Skeletal muscle satellite cell (primary cell): ENCODE measurements around the gene CACFD1.

Source experiments
- H3K27me3 ChIP-seq: 2 replicates; pipeline ENCODE4 v1.7.0; 2013; ENCODE audit warnings: low read length; ENCODE audit not compliant: control insufficient read depth, insufficient read depth
- H3K36me3 ChIP-seq: 2 replicates; pipeline ENCODE4 v1.7.0; 2013; ENCODE audit warnings: mild to moderate bottlenecking, control low read depth, low read length; ENCODE audit not compliant: insufficient read depth
- H3K4me1 ChIP-seq: 2 replicates; pipeline ENCODE4 v1.7.0; 2013; ENCODE audit warnings: low read length; ENCODE audit not compliant: control insufficient read depth, insufficient read depth
- H3K4me2 ChIP-seq: 2 replicates; pipeline ENCODE4 v1.7.0; 2013; ENCODE audit warnings: mild to moderate bottlenecking, low read length
- H3K4me3 ChIP-seq: 2 replicates; pipeline ENCODE4 v1.7.0; 2013; ENCODE audit warnings: low read length
- H3K9ac ChIP-seq: 2 replicates; pipeline ENCODE4 v1.7.0; 2013; ENCODE audit warnings: mild to moderate bottlenecking, low read depth, low read length, moderate library complexity
- H3K9me3 ChIP-seq: replicated peaks from 2 replicates; pipeline ENCODE4 v1.7.0; 2013; ENCODE audit warnings: mild to moderate bottlenecking, control low read depth, low read length

Gene CACFD1

DNA sequence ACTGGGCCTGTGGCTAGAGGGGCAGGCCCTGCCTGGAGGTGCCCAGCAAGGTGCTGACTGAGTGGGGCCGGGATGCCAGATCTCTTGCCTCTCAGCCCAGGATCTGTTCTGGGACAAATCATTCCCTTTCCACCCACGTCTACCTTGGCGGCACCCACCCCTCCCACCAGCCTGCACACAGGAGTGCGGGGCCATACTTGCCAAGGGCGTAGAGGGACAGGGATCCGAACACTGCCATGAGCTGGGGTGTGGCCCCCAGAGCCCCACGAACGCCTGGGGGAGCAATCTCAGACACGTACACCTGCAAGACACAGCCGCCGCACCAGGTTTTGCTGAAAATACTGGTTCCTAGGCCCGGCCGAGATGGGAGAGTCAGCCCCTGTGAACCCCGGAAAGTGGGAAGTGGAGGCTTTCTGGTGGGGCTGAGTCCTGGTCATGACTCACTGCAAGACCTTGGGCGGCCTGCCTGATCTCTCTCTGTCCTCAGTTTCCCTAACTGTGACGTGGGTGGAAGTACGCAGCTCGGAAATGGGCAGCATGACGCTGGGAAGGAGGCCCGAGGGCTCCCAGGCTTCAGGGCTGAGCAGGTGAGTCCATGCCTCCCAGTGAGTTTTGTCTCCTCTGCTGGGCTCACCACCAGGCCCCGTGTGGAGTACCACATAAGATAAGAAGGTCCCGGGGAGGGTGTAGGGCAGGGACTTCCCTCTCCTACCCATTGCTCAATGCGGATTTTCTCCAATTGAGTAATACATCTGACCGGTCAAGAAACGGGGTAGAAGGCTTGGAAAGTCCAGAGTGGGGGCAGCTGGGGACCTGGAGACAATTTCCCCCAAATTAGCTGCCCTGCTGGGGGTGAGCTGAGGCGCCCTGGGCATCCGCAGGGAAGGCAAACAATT, 16.5 kb downstream of the CACFD1 start:
- H3K27me3 ChIP-seq: no peaks in the 10 kb centered on the region
- H3K4me2 ChIP-seq: no peak overlapping the region
- H3K9ac ChIP-seq: no peak overlapping the region
- no peak overlapping the region for H3K4me3 ChIP-seq
- no peaks in the 10 kb centered on the region for H3K9me3 ChIP-seq
- H3K36me3 ChIP-seq: peaks cover 33% of the 10 kb centered on the region
- H3K4me1 ChIP-seq: peaks cover 13% of the 10 kb centered on the region

DNA sequence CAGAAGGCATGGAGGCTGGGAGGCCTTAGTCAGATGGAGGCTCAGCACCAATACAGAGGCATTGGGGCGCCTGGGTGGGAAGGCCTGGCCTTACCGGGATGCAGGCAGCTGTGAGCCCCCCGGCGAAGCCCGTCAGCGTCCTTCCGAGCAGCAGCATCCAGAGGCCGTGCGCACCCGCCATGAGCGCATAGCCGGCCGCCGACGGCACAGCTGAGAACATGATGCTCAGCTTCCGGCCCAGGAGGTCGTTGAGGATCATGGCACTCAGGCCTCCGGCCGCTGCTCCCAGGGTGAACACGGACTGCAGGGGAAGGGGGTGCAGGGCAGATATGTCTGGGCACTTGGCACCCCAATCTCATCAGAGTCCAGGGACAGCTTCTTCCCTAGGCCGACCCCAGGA, 17.2 kb downstream of the CACFD1 start:
- Histone ChIP-seq H3K4me2 (no peak overlapping the region), H3K9me3 (no peaks in the 10 kb centered on the region), H3K36me3 (peaks cover 28% of the 10 kb centered on the region), H3K4me1 (peaks cover 13% of the 10 kb centered on the region), H3K9ac (no peak overlapping the region), H3K4me3 (no peak overlapping the region), H3K27me3 (no peaks in the 10 kb centered on the region)

DNA sequence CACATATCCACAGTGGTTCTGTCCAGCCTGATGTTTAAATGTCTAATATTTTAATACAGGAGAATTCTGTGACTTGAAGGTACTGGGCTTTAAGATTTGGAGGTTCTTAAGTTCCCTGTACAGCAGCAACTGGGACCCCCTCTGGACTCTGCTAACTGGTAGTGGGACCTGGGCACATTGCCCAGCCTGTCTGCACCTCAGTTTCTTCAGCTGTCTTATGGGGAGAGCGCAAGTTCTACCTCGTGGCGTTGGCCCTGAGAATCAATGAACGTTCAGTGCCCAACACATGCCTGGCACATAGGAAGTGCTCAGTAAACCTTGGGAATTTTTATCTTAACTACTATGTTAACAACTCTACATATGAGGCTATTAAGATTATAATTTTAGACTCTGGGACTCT, 17.7 kb downstream of the CACFD1 start:
- H3K4me3 ChIP-seq: peak overlapping the region; percentile 77
- H3K4me1 ChIP-seq: peaks cover 13% of the 10 kb centered on the region
- H3K9me3 ChIP-seq: no peaks in the 10 kb centered on the region
- peaks cover 27% of the 10 kb centered on the region for H3K36me3 ChIP-seq
- H3K27me3 ChIP-seq: peaks cover 2% of the 10 kb centered on the region
- peak overlapping the region; percentile 85 for H3K4me2 ChIP-seq
- H3K9ac ChIP-seq: no peak overlapping the region

DNA sequence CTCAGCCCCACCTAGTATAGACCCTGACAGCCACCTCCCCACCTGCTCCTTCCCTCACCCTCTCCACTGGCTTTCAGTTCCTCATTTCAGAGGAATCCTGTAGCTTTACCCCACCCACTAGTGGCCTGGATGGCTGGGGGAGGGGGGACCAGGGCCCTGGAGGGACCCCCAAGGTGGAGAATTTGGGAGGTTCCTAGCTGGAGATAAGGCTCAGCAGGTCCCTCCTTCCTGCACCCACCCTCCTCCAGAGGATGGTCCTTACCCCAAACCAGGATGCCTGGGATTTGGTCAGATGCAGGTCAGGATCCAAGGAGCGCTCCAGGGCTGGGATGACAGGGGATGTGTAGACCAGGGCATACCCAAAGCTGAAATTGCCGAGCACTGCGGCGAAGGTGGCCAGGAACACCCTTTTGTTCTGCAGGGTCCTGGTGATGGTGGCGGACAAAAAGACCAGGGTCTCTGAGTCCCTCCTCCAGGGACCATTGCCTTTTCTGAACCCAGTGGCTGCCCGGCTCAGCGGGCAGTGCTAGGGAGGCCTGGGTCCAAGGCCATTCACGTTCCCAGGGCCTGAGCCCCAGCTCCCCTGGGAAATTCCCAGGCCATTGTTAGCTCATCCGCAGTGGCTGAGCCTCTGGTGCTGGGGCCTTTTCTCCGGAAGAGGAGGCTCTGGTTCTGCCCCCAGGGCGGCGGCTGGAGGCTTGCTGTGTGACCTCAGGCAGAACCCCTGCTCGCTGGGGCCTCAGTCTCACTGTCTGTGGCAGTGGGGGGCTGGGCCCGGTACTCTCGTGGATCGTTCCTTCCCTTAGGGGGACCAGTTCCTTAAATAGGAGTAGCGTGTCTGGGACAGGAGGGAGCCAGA, 18.4 kb downstream of the CACFD1 start:
- H3K4me1 ChIP-seq: peaks cover 13% of the 10 kb centered on the region
- H3K27me3 ChIP-seq: peaks cover 6% of the 10 kb centered on the region
- H3K4me2 ChIP-seq: peak overlapping the region; percentile 85
- H3K4me3 ChIP-seq: peak overlapping the region; percentile 77
- H3K9ac ChIP-seq: peak overlapping the region; percentile 84
- H3K36me3 ChIP-seq: peaks cover 21% of the 10 kb centered on the region
- no peaks in the 10 kb centered on the region for H3K9me3 ChIP-seq

DNA sequence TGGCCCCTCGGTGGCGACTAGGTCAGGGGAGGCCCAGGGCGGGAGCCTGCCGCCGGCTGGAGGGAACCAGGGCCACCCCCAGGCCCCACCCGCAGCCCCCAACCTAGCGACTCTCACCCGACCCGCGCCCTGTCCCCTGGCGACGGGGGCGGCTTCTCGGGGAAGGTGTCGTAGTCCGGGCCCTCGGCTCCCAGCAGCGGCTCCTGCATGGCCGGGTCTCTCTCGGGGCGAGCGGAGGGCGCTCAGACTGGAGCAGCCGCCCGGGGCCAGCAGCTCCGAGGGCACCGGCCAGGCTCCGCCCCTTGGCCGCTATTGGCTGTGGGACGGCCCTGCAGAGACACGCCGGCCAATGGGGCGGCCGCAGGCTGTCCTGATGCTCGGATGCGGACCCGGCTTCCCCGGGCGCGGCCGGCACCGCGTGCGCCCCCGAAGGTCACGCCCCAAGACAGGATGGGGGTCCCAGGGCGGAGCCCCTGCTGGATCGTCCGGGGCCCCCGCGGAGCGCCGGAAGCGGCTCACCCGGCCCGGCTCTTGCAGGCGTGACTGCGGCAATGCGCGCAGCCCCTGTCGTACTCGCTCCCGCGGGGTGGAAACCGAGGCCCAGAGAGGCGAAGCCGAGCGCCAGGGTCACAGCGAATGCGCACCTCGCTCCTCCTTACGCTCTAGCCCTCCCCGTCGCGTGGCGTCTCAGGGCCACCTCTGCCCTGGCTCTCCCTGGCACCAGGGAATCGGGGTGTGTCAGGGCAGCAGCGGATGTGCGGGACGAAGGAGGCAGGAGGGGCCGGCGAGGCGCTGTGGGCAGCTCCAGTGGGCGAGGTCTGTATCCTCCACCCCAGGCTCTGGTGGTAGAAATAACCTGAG, 19.3 kb downstream of the CACFD1 start, which contains the start of gene SLC2A6:
SLC2A6 (minus strand) TSS at position 249 of the 861 bp plus-strand sequence; CDS start at position 209, 40 bp downstream.
- Histone ChIP-seq H3K9me3 (no peaks in the 10 kb centered on the region), H3K9ac (peak within 1 kb of the TSS; percentile 84), H3K27me3 (peaks cover 14% of the 10 kb centered on the region), H3K36me3 (peaks cover 13% of the 10 kb centered on the region), H3K4me2 (peak within 1 kb of the TSS; percentile 85), H3K4me3 (peak within 1 kb of the TSS; percentile 77), H3K4me1 (peaks cover 13% of the 10 kb centered on the region)

GRCh38 chr9:133483611-133484010, 23.8 kb downstream of the CACFD1 start:
- no peaks in the 10 kb centered on the region for H3K36me3 ChIP-seq
- no peaks in the 10 kb centered on the region for H3K9me3 ChIP-seq
- no peak overlapping the region for H3K4me2 ChIP-seq
- H3K4me3 ChIP-seq: no peak overlapping the region
- H3K27me3 ChIP-seq: peaks cover 14% of the 10 kb centered on the region
- H3K9ac ChIP-seq: no peak overlapping the region
- peaks cover 6% of the 10 kb centered on the region for H3K4me1 ChIP-seq

DNA sequence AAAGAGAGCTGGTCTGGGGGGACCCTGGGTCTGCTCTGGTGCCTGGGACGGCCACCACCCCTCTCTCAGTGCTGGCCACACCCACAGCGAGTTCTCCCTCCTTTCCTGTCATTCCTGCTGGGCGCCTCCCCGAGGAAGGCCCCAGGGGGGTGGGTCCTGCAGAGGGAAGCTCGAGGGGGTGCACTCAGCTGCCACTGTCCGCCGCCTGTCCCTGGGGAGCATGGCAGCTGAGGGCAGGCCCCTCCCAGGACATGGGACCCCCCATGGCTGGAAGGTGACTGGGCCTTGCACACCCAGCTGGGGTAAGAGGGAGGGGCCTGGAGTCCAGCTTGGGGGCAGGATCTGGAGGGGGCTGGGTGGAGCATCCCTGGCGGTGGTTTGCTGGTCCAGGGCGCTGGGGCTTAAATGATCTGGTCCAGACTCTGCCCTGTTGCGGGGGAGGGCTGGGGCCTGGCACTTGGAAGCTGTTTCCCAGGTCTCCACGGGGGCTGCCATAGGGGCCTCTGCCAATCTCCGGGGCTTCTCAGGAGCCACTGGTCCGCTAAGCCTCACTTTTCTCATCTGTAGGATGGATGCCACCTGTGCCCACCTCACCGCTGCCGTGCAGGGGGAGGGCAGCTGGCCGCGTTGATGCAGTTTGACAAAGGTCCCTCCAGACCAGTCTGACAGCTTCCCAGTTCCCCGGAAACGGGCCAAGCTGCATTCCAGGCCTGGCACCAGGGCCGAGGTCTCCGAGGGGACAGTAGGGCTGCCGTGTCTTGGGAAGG, 25.1 kb downstream of the CACFD1 start:
- Histone ChIP-seq H3K9ac (no peak overlapping the region), H3K27me3 (peaks cover 14% of the 10 kb centered on the region), H3K4me3 (no peak overlapping the region)

DNA sequence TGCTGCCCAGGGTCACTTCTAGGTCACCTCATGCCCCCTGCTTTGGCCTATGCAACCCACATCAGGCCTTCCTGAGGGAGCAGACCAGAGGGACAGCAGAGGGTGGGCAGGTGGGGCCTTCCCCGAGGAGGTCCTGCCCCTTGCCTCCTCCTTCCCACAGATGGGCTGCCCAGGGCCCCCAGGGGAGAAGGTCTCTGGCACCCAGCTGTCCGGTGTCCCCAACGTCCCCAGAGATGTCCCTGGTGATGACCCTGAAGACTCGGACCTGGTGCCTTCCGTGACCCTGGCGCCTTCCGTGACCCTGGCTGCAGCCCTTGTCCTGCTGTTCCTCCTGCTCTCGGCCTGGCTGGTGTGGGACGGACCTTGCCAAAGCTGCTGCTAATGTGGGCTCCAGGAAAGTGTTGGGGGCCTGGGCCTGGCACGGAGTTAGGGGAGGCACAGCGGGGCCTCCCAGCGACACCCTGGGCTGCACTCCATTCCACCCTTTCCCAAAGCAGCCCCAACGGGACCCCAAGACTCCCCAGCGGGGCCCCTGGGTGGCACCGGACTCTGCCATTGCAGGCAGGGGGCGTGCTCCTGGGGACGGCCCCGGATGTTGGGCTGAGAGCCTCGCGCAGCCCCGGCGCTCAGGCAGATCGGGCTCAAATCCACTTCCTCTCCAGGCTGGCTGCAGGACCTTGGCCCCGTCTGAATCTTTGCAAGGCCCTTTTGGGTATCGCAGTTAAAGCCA, 25.9 kb downstream of the CACFD1 start:
- Histone ChIP-seq H3K4me1 (no peaks in the 10 kb centered on the region), H3K9ac (no peak overlapping the region), H3K36me3 (no peaks in the 10 kb centered on the region), H3K27me3 (peaks cover 14% of the 10 kb centered on the region), H3K9me3 (no peaks in the 10 kb centered on the region), H3K4me2 (no peak overlapping the region), H3K4me3 (no peak overlapping the region)

More for the DNA sequence above, 25.1 kb downstream of the CACFD1 start:
- H3K36me3 ChIP-seq: no peaks in the 10 kb centered on the region
- H3K4me2 ChIP-seq: no peak overlapping the region
- no peaks in the 10 kb centered on the region for H3K9me3 ChIP-seq
- H3K4me1 ChIP-seq: no peaks in the 10 kb centered on the region

GRCh38 chr9:133487331-133487725, 27.6 kb downstream of the CACFD1 start:
- Histone ChIP-seq H3K27me3 (peaks cover 14% of the 10 kb centered on the region), H3K4me3 (no peak overlapping the region), H3K9ac (no peak overlapping the region), H3K9me3 (no peaks in the 10 kb centered on the region), H3K4me2 (no peak overlapping the region), H3K36me3 (no peaks in the 10 kb centered on the region), H3K4me1 (peaks cover 8% of the 10 kb centered on the region)

DNA sequence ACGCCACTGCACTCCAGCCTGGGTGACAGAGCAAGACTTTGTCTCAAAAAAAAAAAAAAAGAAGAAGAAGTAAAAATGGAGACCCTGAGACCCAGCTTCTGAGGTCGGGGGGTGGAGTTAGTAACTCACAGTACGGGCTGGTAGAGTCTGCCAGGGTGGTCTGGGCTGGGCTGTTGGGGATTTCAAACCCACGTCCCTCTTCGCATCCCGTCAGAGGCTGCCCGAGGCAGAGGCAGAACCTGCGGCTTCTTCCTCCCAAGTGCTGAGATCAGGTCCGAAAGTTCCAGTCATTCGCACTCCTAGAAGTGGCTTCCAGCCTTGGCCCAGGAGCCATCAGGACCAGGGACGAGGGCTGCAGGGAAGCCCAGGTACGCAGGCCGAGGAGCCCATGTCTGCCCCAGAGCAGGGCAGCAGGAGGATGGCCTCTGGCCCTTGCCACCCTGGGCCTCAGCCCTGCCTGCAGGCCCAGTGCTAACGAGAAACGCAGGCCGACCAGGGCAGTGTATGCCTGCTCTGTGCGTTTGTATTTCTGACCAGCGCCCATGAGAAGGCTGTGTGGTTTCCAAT, 29.0 kb downstream of the CACFD1 start:
- Histone ChIP-seq H3K9me3 (no peaks in the 10 kb centered on the region), H3K4me1 (peaks cover 14% of the 10 kb centered on the region), H3K36me3 (no peaks in the 10 kb centered on the region), H3K9ac (no peak overlapping the region), H3K27me3 (peaks cover 4% of the 10 kb centered on the region), H3K4me2 (no peak overlapping the region), H3K4me3 (no peak overlapping the region)
